Activated T-helper 2 cell treated with anti-CD3 and anti-CD28 coated beads, Interferon-gamma antibody, Interleukin-2, Interleukin-4, amounts not matched to agents 10 μg/mL and 5 μg/mL and 100 μg/mL, durations not matched to agents 14 hours and 24 hours and 36 hours (primary cell): Measurements from ENCODE around the gene ANKRD17. TPM values are rescaled to one million over a fixed set of nuclear protein-coding genes. Genes with fewer than 3 reads are reported as not detected.

ENCODE experiments used
- DNase-seq: peaks from one replicate; pipeline ENCODE4 v3.0.0; 2021; ENCODE audit warnings: low spot score
- H3K27ac Mint-ChIP-seq: one replicate; pipeline ENCODE4 v1.8.0; 2021; ENCODE audit warnings: mixed read lengths
- H3K27me3 Mint-ChIP-seq: one replicate; pipeline ENCODE4 v1.8.0; 2021; ENCODE audit warnings: low read depth, mixed read lengths
- H3K36me3 Mint-ChIP-seq: one replicate; pipeline ENCODE4 v1.8.0; 2021; ENCODE audit warnings: low read depth, mixed read lengths
- H3K4me1 Mint-ChIP-seq: one replicate; pipeline ENCODE4 v1.8.0; 2021; ENCODE audit warnings: low read depth, mixed read lengths
- H3K4me3 Mint-ChIP-seq: one replicate; pipeline ENCODE4 v1.8.0; 2021; ENCODE audit warnings: low read depth, mild to moderate bottlenecking, moderate library complexity, mixed read lengths
- H3K9me3 Mint-ChIP-seq: one replicate; pipeline ENCODE4 v1.8.0; 2021; ENCODE audit warnings: mixed read lengths
- intact Hi-C: fragments of 100-400 bp; cut with micrococcal nuclease; formaldehyde crosslinking; loops from one replicate; pipeline ENCODE4 v1.15.1; 2023
- total RNA-seq: library from RNA; stranded (reverse); gene quantifications from 2 replicates; pipeline ENCODE4 v1.2.3, GENCODE V29; 2022

The ANKRD17 gene
- total RNA-seq, 1 donor from 2014 or later = 70.0 TPM

DNA sequence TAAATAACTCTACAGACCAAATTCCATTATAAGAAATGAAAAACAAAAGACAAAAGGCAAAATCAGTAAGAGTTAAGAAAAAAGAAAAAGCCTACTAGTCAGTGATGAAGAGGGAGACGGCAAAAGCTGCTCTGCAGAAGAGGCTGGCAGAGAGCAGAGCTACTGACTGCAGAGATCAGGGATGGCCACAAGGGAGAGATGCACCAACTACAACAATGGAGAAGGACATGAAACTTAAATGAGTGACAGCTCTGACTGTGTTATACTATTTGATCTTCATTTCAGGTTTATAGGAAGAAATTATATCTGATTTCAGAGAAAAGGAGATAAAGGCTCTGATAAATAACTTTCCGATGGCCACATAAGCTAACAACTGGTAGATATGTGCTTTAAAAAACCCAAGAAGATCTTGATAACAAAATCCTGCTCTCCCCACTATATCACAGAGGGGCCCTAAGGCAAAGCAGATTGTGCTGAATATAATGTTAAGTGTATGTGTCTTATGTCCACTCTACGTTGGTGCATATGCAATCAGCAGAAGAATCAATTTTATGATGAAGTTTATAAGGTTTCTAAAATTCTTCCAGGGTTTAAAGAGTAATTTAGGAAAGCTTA, 130.7 kb downstream of the ANKRD17 start:
- Mint-ChIP-seq H3K4me1 (peaks cover 8% of the 10 kb centered on the region), H3K9me3 (no peaks in the 10 kb centered on the region), H3K27ac (peak overlapping the region; percentile 39), H3K4me3 (no peak overlapping the region), H3K27me3 (no peaks in the 10 kb centered on the region), H3K36me3 (peaks cover 51% of the 10 kb centered on the region)
- no peak for DNase-seq
- intact Hi-C loops = loop anchor here (1.0 kb wide), 1 partner anchor 129 kb away; no protein-coding TSS in a partner anchor

GRCh38 chr4:73109493-73109892, 149.1 kb downstream of the ANKRD17 start:
- Mint-ChIP-seq H3K9me3 (no peaks in the 10 kb centered on the region), H3K36me3 (peaks cover 33% of the 10 kb centered on the region), H3K4me3 (no peak overlapping the region), H3K4me1 (peaks cover 6% of the 10 kb centered on the region), H3K27me3 (no peaks in the 10 kb centered on the region), H3K27ac (no peak overlapping the region)
- intact Hi-C loops = no loop called here
- DNase-seq = no peak

- no peak for DNase-seq
- Mint-ChIP-seq H3K27ac (no peak overlapping the region), H3K4me1 (peaks cover 11% of the 10 kb centered on the region), H3K9me3 (no peaks in the 10 kb centered on the region), H3K27me3 (no peaks in the 10 kb centered on the region), H3K4me3 (no peak overlapping the region), H3K36me3 (peaks cover 40% of the 10 kb centered on the region)
- intact Hi-C loops = no loop called here
Measured at GRCh38 chr4:73104695-73105094, 153.9 kb downstream of the ANKRD17 start.

- Mint-ChIP-seq H3K36me3 (peaks cover 46% of the 10 kb centered on the region), H3K9me3 (no peaks in the 10 kb centered on the region), H3K27me3 (no peaks in the 10 kb centered on the region), H3K4me3 (no peak overlapping the region), H3K27ac (peak overlapping the region; percentile 62), H3K4me1 (peaks cover 11% of the 10 kb centered on the region)
- intact Hi-C loops = no loop called here
- DNase-seq = no peak
Measured at GRCh38 chr4:73103799-73104503, 154.6 kb downstream of the ANKRD17 start.

DNA sequence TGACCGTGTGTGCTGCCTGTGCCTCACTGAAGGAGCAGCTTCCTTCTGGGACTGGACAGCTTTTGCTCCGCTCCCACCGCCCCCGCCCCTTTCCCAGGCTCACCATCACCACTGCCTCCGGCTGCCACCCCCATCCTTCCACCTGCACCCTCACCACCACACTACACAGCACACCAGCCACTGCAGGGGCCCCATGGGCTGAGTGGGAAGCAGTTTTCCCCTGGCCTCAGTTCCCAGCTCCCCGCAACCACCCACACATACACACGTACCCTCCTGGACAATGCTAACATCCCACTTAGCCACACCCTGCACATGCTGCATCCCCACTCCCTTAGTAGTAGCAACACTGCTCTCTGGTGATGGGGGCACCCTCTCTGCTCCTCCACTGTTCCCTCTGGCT, 159.5 kb downstream of the ANKRD17 start:
- H3K4me3 Mint-ChIP-seq = no peak overlapping the region
- intact Hi-C loops = no loop called here

GRCh38 chr4:73098713-73099112, 159.9 kb downstream of the ANKRD17 start:
- Mint-ChIP-seq H3K4me1 (no peaks in the 10 kb centered on the region), H3K9me3 (no peaks in the 10 kb centered on the region), H3K27me3 (no peaks in the 10 kb centered on the region), H3K36me3 (peaks cover 48% of the 10 kb centered on the region), H3K27ac (no peak overlapping the region), H3K4me3 (no peak overlapping the region)
- DNase-seq = no peak
- intact Hi-C loops = no loop called here

More for the DNA sequence above, 159.5 kb downstream of the ANKRD17 start:
- peaks cover 47% of the 10 kb centered on the region for H3K36me3 Mint-ChIP-seq
- no peak for DNase-seq
- H3K27me3 Mint-ChIP-seq = no peaks in the 10 kb centered on the region
- H3K4me1 Mint-ChIP-seq = peaks cover 1% of the 10 kb centered on the region
- H3K27ac Mint-ChIP-seq = peak overlapping the region; percentile 55
- H3K9me3 Mint-ChIP-seq = no peaks in the 10 kb centered on the region

- Mint-ChIP-seq H3K27me3 (no peaks in the 10 kb centered on the region), H3K4me3 (no peak overlapping the region), H3K36me3 (peaks cover 45% of the 10 kb centered on the region), H3K9me3 (no peaks in the 10 kb centered on the region), H3K4me1 (no peaks in the 10 kb centered on the region), H3K27ac (no peak overlapping the region)
- intact Hi-C loops = no loop called here
- DNase-seq = no peak
Measured at GRCh38 chr4:73098016-73098415, 160.6 kb downstream of the ANKRD17 start.

DNA sequence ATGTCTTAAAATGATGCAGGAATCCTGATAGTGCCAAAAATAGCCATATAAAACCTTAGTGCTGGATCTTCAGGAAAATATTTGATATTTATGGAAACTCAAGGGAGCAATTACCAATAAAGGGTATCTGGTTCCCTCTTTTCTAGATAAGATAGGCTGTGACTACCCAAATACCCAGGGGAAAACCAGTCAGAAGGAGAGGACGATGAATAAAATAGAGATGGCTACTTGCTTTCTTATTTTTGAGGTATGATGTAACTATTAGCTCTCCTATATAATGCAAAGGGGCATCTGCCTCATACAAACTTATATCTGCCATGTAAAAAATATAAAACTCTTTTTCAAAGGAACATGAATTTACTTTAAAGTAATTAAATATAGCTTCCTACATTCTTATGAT, 165.7 kb downstream of the ANKRD17 start:
- intact Hi-C loops = no loop called here
- peaks cover 51% of the 10 kb centered on the region for H3K36me3 Mint-ChIP-seq
- H3K4me1 Mint-ChIP-seq = peaks cover 2% of the 10 kb centered on the region
- no peak overlapping the region for H3K27ac Mint-ChIP-seq
- no peak for DNase-seq
- H3K27me3 Mint-ChIP-seq = no peaks in the 10 kb centered on the region
- no peaks in the 10 kb centered on the region for H3K9me3 Mint-ChIP-seq
- no peak overlapping the region for H3K4me3 Mint-ChIP-seq

GRCh38 chr4:73090738-73091137, 167.9 kb downstream of the ANKRD17 start:
- H3K27me3 Mint-ChIP-seq = no peaks in the 10 kb centered on the region
- no peaks in the 10 kb centered on the region for H3K9me3 Mint-ChIP-seq
- peaks cover 50% of the 10 kb centered on the region for H3K36me3 Mint-ChIP-seq

DNA sequence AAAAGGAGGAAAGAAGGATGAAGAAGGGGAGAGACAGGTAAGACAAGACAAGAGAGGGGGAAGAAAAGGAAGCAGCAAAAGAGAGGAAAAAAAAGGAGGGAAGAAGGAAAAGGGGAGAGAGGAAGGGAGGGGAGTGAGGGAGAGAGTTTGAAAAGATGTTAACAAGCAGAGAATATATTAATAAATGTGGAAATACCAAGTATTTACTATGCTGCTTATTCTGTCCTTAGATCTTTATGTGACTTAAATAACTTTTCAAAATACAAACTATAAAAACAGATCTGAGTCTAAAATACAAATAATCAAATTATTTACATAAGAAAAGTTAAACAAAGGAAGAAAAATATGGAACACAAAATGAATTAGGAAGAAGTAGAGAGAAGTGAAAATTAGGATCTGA, 170.7 kb downstream of the ANKRD17 start:
- no peak for DNase-seq
- intact Hi-C loops = no loop called here
- Mint-ChIP-seq H3K4me1 (peaks cover 13% of the 10 kb centered on the region), H3K9me3 (no peaks in the 10 kb centered on the region), H3K4me3 (no peak overlapping the region), H3K36me3 (peaks cover 63% of the 10 kb centered on the region), H3K27ac (no peak overlapping the region), H3K27me3 (no peaks in the 10 kb centered on the region)

More at GRCh38 chr4:73090738-73091137, 167.9 kb downstream of the ANKRD17 start:
- Mint-ChIP-seq H3K4me1 (peaks cover 13% of the 10 kb centered on the region), H3K4me3 (no peak overlapping the region), H3K27ac (no peak overlapping the region)
- intact Hi-C loops = no loop called here
- no peak for DNase-seq

DNA sequence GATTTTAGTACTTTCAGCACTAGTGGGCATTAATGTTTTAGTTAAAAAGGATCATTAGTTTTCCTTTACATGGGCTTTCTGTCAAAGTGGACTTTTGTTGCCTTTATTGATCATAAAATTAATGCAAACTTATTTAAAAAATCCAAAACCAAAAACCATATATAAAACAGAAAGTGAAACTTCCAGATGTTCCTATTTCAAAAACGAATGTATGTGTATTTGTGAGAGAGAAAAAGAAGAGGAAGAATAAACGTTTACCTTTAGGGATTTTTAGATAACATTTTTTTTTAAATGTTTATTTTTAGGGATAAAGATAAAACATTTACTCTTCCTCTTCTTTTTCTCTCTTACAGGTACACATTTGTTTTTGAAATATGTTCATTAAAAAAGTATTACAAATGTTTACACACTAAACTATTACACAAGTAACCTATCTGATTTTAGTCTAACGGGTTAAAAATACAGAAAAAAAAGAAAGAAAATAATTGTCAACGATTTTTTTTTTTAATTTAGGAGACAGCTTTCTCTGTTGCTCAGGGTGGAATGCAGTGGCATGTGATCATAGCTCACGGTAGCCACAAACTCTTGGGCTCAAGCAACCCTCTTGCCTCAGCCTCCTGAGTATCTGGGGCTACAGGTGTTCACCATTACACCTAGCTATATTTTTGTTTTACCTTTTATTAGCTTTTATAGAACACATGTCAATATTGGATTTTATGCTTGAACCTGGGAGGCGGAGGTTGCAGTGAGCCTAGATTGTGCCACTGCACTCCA, 172.3 kb downstream of the ANKRD17 start:
- H3K4me3 Mint-ChIP-seq = peak overlapping the region; percentile 69
- intact Hi-C loops = no loop called here
- peak overlapping the region; percentile 28 for H3K27ac Mint-ChIP-seq
- no peaks in the 10 kb centered on the region for H3K9me3 Mint-ChIP-seq
- no peak for DNase-seq
- peaks cover 59% of the 10 kb centered on the region for H3K36me3 Mint-ChIP-seq
- H3K4me1 Mint-ChIP-seq = peaks cover 13% of the 10 kb centered on the region
- H3K27me3 Mint-ChIP-seq = no peaks in the 10 kb centered on the region

DNA sequence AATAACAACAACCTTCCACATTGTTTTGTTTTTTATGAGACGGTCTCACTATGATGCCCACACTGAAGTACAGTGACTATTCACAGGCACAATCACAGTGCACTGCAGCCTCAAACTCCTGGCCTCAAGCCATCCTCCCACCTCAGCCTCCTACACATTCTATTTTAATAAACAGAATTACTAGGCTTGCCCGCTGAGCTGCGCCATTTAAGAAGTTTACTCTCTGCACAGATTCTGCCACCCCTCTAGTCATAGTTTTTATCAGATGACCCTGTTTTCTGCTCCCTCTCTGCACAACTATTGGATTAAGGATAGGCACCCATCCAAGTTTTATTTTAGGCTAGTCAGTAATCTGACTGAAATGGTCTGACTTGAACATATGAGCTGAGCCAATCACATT, 177.8 kb downstream of the ANKRD17 start:
- DNase-seq = no peak
- Mint-ChIP-seq H3K9me3 (no peaks in the 10 kb centered on the region), H3K4me3 (no peak overlapping the region), H3K27ac (peak overlapping the region; percentile 49), H3K36me3 (peaks cover 65% of the 10 kb centered on the region), H3K4me1 (peaks cover 11% of the 10 kb centered on the region), H3K27me3 (no peaks in the 10 kb centered on the region)
- intact Hi-C loops = no loop called here

- peaks cover 46% of the 10 kb centered on the region for H3K36me3 Mint-ChIP-seq
- H3K4me3 Mint-ChIP-seq = no peak overlapping the region
- intact Hi-C loops = no loop called here
- H3K9me3 Mint-ChIP-seq = no peaks in the 10 kb centered on the region
- peaks cover 8% of the 10 kb centered on the region for H3K4me1 Mint-ChIP-seq
- H3K27ac Mint-ChIP-seq = no peak overlapping the region
- no peaks in the 10 kb centered on the region for H3K27me3 Mint-ChIP-seq
- no peak for DNase-seq
Measured at GRCh38 chr4:73075832-73076231, 182.8 kb downstream of the ANKRD17 start.
